Mucosa of rectum (tissue), 2 donors: ENCODE data around the gene QPCTL.

Source experiments
- H3K27ac ChIP-seq, 2 donors: one replicate each; pipeline ENCODE4 v1.7.0; 2013; ENCODE audit warnings: inconsistent platforms in 2 of 2, low read depth in 2 of 2, low read length in 2 of 2
- H3K27me3 ChIP-seq, 2 donors: one replicate each; pipeline ENCODE4 v1.7.0; 2013; ENCODE audit warnings: low read length in 2 of 2; ENCODE audit not compliant: control insufficient read depth in 2 of 2, insufficient read depth in 2 of 2
- H3K36me3 ChIP-seq, 2 donors: one replicate each; pipeline ENCODE4 v1.7.0; 2013; ENCODE audit warnings: low read length in 2 of 2; ENCODE audit not compliant: control insufficient read depth in 2 of 2, insufficient read depth in 2 of 2
- H3K4me1 ChIP-seq, 2 donors: one replicate each; pipeline ENCODE4 v1.7.0; 2013; ENCODE audit warnings: low read length in 2 of 2, mild to moderate bottlenecking in 1 of 2; ENCODE audit not compliant: control insufficient read depth in 2 of 2, insufficient read depth in 2 of 2
- H3K4me3 ChIP-seq, 2 donors: one replicate each; pipeline ENCODE4 v1.7.0; 2013; ENCODE audit warnings: low read length in 2 of 2
- H3K9ac ChIP-seq, 2 donors: one replicate each; pipeline ENCODE4 v1.7.0; 2013; ENCODE audit warnings: low read length in 2 of 2, low read depth in 1 of 2, mild to moderate bottlenecking in 1 of 2
- H3K9me3 ChIP-seq, 2 donors: one replicate each; pipeline ENCODE4 v1.7.0; 2013; ENCODE audit warnings: low read length in 2 of 2; ENCODE audit not compliant: control insufficient read depth in 2 of 2
- donor health status: healthy.
- donor health status: Normal muscosa, but diverticular disease.

Gene QPCTL

DNA sequence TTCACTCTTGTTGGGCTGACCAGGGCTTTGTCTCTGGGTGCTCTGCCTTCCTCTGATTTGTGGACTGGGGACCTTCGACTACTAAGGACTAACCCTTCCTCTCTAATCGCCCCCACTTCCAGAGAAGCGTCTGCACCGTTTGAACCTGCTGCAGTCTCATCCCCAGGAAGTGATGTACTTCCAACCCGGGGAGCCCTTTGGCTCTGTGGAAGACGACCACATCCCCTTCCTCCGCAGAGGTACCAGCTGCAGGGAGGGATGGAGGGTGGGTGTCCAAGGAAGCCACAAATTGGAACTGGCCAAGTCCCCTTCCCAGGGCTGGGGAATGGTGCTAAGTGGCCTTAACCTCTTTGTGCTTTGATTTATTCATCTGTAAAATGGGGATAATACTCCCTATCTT is 9.2 kb downstream of the QPCTL start:
- Histone ChIP-seq H3K4me3 (no peak overlapping the region), H3K27ac (no peak overlapping the region), H3K4me1 (no peaks in the 10 kb centered on the region), H3K27me3 (no peaks in the 10 kb centered on the region), H3K9me3 (no peaks in the 10 kb centered on the region), H3K36me3 (peaks cover 3 to 6% of the 10 kb centered on the region in 2 donors), H3K9ac (no peak overlapping the region)

DNA sequence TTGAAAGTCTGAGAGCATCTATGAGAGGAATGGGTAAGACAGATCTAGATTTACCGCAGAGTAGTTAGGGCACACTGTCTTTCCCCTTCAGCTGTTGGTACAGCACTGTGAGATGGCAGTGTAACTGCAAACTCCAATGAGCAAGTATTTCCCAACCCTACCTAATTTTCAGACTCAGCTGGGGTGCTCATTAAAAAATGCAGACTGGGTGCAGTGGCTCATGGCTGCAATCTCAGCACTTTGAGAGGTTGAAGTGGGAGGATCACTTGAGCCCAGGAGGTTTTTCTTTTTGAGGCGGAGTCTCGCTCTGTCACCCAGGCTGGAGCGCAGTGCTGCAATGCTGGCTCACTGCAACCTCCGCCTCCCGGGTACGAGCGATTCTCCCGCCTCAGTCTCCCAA is 12.6 kb downstream of the QPCTL start:
- Histone ChIP-seq H3K36me3 (peaks cover 3 to 4% of the 10 kb centered on the region in 2 donors), H3K9ac (no peak overlapping the region), H3K9me3 (no peaks in the 10 kb centered on the region), H3K4me3 (no peak overlapping the region), H3K27ac (no peak overlapping the region), H3K4me1 (no peaks in the 10 kb centered on the region), H3K27me3 (no peaks in the 10 kb centered on the region)

DNA sequence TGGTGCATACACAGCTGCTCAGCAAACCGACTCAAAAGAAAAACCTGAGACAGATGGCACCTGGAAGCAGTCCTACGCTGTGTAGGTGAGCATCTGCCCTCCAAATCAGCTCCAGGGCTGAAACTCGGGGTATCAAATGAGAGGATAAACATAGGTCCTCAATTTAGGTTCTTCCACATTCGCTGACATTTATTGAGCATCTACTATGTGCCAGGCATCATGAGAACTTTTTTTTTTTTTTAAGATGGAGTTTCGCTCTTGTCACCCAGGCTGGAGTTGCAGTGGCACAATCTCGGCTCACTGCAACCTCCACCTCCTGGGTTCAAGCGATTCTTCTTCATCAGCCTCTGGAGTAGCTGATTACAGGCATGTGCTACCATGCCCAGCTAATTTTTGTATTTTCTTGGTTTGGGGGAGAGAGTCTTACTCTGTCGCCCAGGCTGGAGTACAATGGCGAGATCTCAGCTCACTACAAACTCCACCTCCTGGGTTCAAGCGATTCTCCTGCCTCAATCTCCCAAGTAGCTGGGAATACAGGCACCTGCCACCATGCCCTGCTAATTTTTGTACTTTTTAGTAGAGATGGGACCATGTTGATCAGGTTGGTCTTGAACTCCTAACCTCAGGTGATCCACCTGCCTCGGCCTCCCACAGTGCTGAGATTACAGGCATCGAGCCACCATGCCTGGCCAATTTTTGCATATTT is 13.4 kb downstream of the QPCTL start:
- Histone ChIP-seq H3K27me3 (no peaks in the 10 kb centered on the region), H3K27ac (no peak overlapping the region), H3K9ac (no peak overlapping the region), H3K4me3 (no peak overlapping the region), H3K4me1 (no peaks in the 10 kb centered on the region), H3K9me3 (no peaks in the 10 kb centered on the region), H3K36me3 (peaks cover 3 to 4% of the 10 kb centered on the region in 2 donors)

DNA sequence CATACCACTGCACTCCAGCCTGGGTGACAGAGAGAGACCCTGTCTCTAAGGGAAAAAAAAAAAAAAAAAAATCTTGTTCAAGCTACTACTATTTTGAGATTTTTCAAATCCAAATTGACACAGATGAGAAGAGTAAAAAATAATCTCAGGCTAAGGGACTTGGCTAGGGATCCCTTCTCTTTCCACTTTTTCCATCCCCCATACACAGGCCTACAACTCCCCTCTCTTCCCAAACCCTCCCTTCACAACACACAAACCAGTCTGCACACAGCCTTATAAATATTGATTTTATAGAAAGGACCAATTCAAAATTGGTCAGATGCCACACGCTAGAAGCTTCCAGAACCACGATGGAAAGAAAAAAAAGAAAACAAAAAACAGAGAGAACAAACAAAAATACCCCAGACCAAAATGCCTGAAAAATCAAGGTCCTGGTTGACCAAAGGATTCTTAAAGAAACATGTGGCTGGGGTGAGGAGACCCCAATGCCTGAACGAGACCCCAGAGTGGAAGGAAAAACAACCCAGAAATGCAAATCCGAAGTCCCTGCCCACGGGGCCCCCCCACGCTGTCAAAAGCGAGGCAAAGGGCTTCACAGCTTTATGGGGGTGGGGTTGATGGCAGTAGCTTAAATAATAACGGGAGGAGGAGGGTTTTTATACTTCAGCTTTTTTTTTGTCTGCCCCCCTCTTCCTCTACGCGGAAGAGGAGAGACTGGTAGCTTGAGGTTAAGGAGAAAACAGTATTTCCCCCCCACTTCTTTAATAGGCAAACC is 18.1 kb downstream of the QPCTL start:
- no peak overlapping the region for H3K9ac ChIP-seq
- no peak overlapping the region for H3K27ac ChIP-seq

DNA sequence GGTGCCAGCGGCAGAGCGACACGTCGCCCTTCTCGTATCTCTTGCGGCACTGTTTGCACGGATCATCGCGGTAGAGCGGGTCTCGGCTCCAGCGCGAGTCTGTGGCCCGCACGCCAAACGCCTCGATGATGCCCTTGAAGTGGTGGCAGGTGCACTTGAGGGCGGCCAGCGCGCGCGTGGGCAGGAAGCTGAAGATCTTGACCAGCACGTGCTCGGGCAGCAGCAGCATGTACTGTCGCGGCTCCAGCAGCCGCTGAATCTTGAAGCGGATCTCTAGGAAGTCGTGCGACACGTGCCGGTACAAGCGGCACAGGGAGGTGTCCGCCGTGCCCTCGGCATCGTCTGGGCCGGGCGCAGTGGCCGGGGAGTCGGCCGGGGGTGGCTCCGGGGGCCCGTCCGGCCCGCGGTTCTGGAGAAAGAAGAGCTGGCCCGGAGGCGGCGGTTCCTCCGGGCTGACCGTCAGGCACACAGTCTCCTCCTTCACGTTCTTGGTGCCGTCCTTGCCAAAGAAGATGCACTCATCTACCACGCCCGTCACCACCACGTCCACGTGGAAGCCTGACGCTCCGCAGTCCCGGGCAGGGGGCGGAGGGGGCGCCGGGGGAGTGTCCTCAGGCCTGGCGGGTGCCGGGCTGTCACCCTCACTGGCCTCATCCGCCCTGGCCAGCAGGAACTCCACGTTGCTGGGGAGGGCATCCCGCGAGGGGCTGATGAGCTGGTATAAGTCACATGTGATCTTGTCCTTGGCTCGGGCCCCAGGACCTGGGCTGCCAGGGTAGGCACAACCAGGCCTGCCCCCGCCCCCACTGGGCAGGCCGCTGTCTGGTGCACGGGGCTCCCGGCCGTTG is 19.6 kb downstream of the QPCTL start:
- Histone ChIP-seq H3K36me3 (peaks cover 10 to 12% of the 10 kb centered on the region in 2 donors), H3K9ac (no peak overlapping the region), H3K27me3 (no peaks in the 10 kb centered on the region), H3K4me1 (peaks cover 3 to 7% of the 10 kb centered on the region in 2 donors), H3K27ac (no peak overlapping the region), H3K9me3 (no peaks in the 10 kb centered on the region), H3K4me3 (no peak overlapping the region)

More for the DNA sequence above, 18.1 kb downstream of the QPCTL start:
- H3K4me1 ChIP-seq: no peaks in the 10 kb centered on the region
- no peaks in the 10 kb centered on the region for H3K9me3 ChIP-seq
- no peaks in the 10 kb centered on the region for H3K27me3 ChIP-seq
- no peak overlapping the region for H3K4me3 ChIP-seq
- peaks cover 10 to 12% of the 10 kb centered on the region in 2 donors for H3K36me3 ChIP-seq

DNA sequence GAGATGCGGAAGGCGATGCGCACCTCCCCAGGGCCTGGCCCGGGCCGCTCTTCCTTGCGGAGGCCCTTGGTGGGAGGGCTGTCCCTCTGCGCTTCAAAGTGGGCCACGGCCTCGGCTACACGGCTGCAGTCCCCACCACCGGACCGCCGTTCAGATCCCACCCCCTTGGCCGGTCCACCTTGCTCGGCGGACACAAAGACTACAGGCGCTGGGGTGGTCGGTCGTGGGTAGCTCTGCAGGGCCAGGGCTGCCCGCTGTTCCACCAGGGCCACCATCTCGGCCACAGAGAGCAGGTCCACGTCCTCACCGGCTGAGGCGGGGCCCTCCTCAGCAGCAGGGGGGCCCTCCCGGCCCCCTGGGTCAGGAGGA is 20.2 kb downstream of the QPCTL start:
- Histone ChIP-seq H3K9ac (no peak overlapping the region), H3K36me3 (peaks cover 10 to 12% of the 10 kb centered on the region in 2 donors), H3K9me3 (no peaks in the 10 kb centered on the region), H3K4me1 (peaks cover 3 to 7% of the 10 kb centered on the region in 2 donors), H3K27me3 (no peaks in the 10 kb centered on the region), H3K4me3 (no peak overlapping the region), H3K27ac (no peak overlapping the region)

DNA sequence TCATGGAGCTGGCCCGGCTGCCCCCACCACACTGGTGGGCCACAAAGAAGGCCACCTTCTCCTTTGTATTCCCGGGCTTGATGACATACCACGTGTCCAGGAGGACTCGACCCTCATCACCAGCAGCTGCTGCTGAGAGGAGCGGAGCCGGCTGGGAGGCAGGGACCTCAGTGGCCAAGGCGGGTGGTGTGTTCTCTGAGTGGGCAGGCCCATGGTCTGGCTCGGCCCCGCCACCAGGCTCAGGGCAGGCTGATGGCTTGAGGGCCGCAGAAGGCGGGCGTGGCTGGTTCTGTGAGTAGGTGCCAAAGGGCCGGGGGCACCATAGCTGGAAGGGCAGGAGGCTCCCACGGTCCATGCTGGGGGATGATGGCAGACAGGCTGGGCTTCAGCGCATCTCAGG is 20.7 kb downstream of the QPCTL start:
- Histone ChIP-seq H3K36me3 (peaks cover 10 to 12% of the 10 kb centered on the region in 2 donors), H3K27ac (no peak overlapping the region)

DNA sequence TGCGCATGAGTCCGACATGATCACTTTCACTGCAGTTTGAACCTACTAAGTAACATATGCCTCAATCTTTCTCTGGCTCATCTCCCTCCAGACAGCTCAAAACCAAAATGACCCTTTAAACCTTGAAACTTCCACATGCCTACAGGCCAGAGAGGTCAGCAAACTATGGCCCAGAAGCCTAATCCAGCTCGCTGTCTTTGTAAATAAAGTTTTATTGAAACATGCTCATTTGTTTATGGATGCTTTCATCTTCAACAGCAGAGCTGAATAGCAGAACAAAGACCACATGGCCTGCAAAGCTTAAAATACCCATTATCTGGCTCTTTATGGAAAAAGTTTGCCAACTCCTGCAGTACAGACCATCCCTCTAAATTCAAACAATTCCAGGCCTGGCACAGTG is 22.7 kb downstream of the QPCTL start:
- Histone ChIP-seq H3K4me1 (peaks cover 14 to 17% of the 10 kb centered on the region in 2 donors), H3K27ac (no peak overlapping the region), H3K9me3 (no peaks in the 10 kb centered on the region)

More for the DNA sequence above, 20.7 kb downstream of the QPCTL start:
- no peaks in the 10 kb centered on the region for H3K9me3 ChIP-seq
- peaks cover 8 to 11% of the 10 kb centered on the region in 2 donors for H3K4me1 ChIP-seq
- H3K27me3 ChIP-seq: no peaks in the 10 kb centered on the region
- H3K9ac ChIP-seq: no peak overlapping the region
- H3K4me3 ChIP-seq: no peak overlapping the region

DNA sequence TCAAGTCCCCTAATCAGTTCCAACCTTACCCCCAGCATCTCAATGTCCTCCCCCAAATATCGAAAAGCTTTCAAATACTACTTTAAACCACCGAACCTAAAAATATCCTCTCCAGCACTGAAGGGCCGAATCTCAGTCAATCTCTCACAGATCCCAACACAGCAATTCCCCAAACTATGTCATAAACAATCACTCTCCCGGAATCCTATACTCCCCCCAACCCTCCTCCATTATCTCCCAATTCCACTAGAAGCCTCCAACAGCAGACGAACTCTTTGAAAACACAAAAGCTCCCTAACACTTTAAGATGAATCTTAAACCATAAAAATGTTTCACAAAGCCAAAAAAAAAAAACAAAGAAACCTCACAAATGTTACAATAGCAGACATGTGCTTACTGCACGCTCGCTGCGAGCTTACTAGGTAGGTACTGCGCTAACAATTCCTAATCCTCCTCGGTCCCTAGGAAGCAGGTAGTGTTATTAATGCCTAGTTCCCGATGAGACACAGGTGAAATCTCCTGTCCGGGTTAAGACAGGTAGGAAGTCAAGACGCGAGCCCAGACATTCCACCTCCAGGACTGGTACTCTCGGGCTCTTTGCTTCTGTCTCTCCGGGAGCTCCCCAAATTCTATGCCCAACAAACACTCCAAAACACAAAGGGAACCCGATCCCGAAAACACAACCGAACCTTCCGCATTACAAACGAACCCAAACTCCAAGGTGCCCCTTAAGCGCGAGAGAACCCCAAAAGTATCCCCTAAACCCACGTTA is 24.1 kb downstream of the QPCTL start:
- Histone ChIP-seq H3K4me3 (peak overlapping the region; percentile 62 to 85), H3K36me3 (peaks cover 9% of the 10 kb centered on the region in 2 donors), H3K27me3 (no peaks in the 10 kb centered on the region), H3K9me3 (no peaks in the 10 kb centered on the region), H3K4me1 (peaks cover 17 to 24% of the 10 kb centered on the region in 2 donors), H3K27ac (peak overlapping the region; percentile 96 to 97), H3K9ac (peak overlapping the region; percentile 78 to 82)

More for the DNA sequence above, 22.7 kb downstream of the QPCTL start:
- Histone ChIP-seq H3K27me3 (no peaks in the 10 kb centered on the region), H3K36me3 (peaks cover 12 to 14% of the 10 kb centered on the region in 2 donors), H3K4me3 (no peak overlapping the region), H3K9ac (no peak overlapping the region)
